Measurements from ENCODE around the gene MIA3.
A peak's percentile ranks its signal among the peaks of the same experiment; 100 is the strongest.

MIA3 gene

GRCh38 chr1:222706815-222707214, 88.9 kb downstream of the MIA3 start:
- FAIRE-seq (no peak), DNase-seq (ENCODE audit: insufficient read length, low spot score) (no peak)
- no peak for TF ChIP-seq CTCF (IDR thresholded peaks at IDR 0.05; ENCODE audit: insufficient read depth, missing control alignments)

DNA sequence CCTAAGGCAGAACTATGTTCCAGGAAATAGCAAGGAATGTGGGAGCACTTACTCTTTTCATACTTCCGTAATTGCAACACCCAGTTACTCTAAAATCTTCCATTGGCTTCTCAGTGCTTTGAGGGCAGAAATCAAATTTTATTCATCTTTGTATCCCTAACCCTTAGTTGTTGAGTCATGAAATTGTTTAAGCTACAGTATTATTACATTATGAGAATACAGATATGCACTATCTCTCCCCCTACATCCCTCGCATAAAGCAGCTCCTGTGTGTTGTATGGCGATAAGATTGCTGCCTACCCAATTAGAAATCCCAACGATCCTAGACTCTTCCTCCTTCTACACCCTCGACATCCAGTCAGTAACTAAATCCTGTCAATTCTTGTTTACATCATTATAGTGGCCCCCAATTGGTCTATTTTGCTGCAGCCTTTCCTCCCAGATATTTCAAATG, 91.8 kb downstream of the MIA3 start:
- no peak for FAIRE-seq
- no peak for TF ChIP-seq CTCF (IDR thresholded peaks at IDR 0.05; ENCODE audit: insufficient read depth, missing control alignments)
- no peak for DNase-seq (ENCODE audit: insufficient read length, low spot score)

DNA sequence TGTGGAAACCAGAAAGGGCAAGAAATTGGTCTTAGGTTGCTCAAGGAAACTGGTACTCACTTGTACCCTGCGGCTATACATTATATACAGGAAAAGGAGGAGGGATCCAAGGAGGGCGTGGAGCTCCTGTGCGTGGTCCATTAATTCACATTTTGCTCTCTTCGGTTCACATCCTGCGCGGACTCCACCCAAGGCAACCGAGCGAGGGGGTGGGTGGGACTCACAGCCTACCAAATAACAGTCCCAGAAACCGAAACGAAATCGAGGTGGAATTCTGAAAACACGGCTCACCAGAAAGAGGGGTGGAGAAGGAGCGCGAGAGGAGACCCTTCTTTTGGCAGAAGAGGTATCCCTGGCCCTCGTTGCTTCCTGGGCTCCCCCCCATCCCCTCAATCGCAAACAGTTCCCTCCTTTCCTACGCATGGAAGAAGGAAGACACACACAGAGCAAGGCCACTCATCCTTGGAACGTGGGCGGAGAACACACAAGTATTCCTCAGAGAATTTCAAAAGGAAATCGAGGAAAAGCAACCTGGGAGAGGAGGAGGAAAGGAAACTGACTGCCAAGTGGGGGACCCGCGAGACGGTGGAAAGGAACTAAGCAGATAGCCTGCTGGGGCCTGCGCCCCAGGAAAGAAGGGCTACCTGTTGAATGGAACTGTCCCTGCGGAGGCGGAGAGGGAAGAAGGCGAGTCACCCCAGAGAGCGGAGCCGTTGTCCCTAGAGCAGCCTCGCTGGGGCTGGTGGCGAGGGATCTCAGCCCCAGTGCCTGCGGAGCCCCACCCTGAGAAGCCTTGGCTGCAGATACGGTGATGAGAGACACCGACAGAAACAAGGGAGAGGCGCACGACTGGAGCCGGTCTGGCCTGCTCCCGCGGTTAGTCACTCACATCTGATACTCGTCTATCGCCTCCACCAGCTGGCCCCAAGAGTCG, 93.7 kb downstream of the MIA3 start:
- FAIRE-seq = no peak

GRCh38 chr1:222712253-222713090, 94.6 kb downstream of the MIA3 start, which contains the start of the genes AIDA and BROX:
TSS of gene AIDA (minus strand) at chr1:222712491. CDS start at chr1:222712317, 174 bp downstream.
TSS of gene BROX (plus strand) at chr1:222712564. CDS start at chr1:222715700, 3,136 bp downstream.
- DNase-seq (ENCODE audit: insufficient read length, low spot score) (peak; percentile 64), FAIRE-seq (no peak)

More for the DNA sequence above, 93.7 kb downstream of the MIA3 start:
- no peak for TF ChIP-seq CTCF (IDR thresholded peaks at IDR 0.05; ENCODE audit: insufficient read depth, missing control alignments)
- DNase-seq (ENCODE audit: insufficient read length, low spot score) = no peak

GRCh38 chr1:222713091-222713961, 95.4 kb downstream of the MIA3 start:
- peak; percentile 5 for TF ChIP-seq CTCF (IDR thresholded peaks at IDR 0.05; ENCODE audit: insufficient read depth, missing control alignments)
- peak; percentile 70 for FAIRE-seq
- DNase-seq (ENCODE audit: insufficient read length, low spot score) = peak; percentile 81

More at GRCh38 chr1:222712253-222713090, 94.6 kb downstream of the MIA3 start, which contains the start of the genes AIDA and BROX:
- no peak for TF ChIP-seq CTCF (IDR thresholded peaks at IDR 0.05; ENCODE audit: insufficient read depth, missing control alignments)

DNA sequence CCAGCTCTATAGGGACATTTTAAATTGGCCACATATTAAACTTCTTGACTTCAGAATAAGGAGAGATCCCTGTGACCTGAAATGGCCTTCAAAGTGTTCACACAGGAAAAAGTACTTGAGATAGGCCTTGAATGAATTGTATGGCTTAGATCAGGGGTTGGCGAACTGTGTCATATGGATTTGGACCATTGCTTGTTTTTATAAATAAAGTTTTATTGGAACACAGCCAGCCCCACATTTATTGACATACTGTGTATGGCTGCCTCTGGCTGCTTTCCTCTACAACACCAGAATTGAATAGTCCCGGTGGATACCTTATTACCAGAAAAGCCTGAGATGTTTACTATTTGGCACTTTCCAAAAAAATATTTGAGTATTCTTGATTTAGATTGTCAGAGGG, 98.5 kb downstream of the MIA3 start:
- DNase-seq (ENCODE audit: insufficient read length, low spot score) (no peak), FAIRE-seq (no peak)
- TF ChIP-seq CTCF (IDR thresholded peaks at IDR 0.05; ENCODE audit: insufficient read depth, missing control alignments) = no peak
